ENCODE results near the gene FTO. TPM values are rescaled to one million over a fixed set of nuclear protein-coding genes. Genes with fewer than 3 reads are reported as not detected.
A peak's percentile ranks its signal among the peaks of the same experiment; 100 is the strongest.

FTO gene
- total RNA-seq, 1 experiment from 2014 or later: 78.3 TPM

DNA sequence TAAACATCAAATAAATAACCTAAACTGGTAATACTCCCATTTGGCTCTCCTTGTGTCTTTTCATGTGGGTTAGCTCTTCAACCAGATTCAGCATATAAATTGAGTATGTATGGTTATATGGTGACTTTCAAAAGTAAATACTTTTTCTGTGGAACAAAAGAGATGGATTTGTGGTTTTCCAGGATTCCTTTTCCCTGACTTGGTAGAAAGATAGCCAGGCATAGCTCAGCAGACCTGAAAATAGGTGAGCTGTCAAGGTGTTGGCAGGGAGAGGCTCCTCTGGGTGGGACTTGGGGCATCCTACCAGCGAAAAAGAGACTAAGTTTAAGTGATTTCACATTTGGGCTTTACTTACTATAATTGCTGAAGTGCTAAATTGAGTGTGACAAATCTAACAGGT lies 80.3 kb downstream of the FTO start:
- H3K27me3 ChIP-seq (replicated peaks; ENCODE audit: control insufficient read depth, insufficient read depth, low read length): no peaks in the 10 kb centered on the region
- H3K36me3 ChIP-seq (ENCODE audit: control insufficient read depth, insufficient read depth, low read length): no peaks in the 10 kb centered on the region
- no peak overlapping the region for H3K4me3 ChIP-seq (ENCODE audit: low read depth, low read length)
- no TSS peak for BruUV-seq (replicated peaks)
- Mint-ChIP-seq H3K27ac (ENCODE audit: unreplicated experiment) (no peak overlapping the region), H3K4me1 (ENCODE audit: low read depth, unreplicated experiment) (peaks cover 48% of the 10 kb centered on the region), H3K4me3 (ENCODE audit: unreplicated experiment) (no peak overlapping the region), H3K36me3 (ENCODE audit: insufficient read depth, unreplicated experiment) (peaks cover 4% of the 10 kb centered on the region), H3K9me3 (ENCODE audit: unreplicated experiment) (no peaks in the 10 kb centered on the region), H3K27me3 (ENCODE audit: insufficient read depth, unreplicated experiment) (no peaks in the 10 kb centered on the region)
- no peak for DNase-seq
- CTCF ChIA-PET: interaction anchor here (0.8 kb wide), 1 partner anchor 11 kb away, joined by 3 read pairs; no protein-coding TSS in a partner anchor
- TF ChIP-seq CTCF (IDR thresholded peaks at IDR 0.05; ENCODE audit: insufficient read depth in 1 of 2, low read depth in 1 of 2, low read length in 1 of 2, severe bottlenecking in 1 of 2, unreplicated experiment in 1 of 2): no peak
- no peaks in the 10 kb centered on the region for H3K9me3 ChIP-seq
- intact Hi-C loops (cut with micrococcal nuclease; ENCODE audit: unreplicated experiment): no loop called here
- POLR2A ChIA-PET: no interaction called here
- H3K4me1 ChIP-seq: peaks cover 25% of the 10 kb centered on the region

DNA sequence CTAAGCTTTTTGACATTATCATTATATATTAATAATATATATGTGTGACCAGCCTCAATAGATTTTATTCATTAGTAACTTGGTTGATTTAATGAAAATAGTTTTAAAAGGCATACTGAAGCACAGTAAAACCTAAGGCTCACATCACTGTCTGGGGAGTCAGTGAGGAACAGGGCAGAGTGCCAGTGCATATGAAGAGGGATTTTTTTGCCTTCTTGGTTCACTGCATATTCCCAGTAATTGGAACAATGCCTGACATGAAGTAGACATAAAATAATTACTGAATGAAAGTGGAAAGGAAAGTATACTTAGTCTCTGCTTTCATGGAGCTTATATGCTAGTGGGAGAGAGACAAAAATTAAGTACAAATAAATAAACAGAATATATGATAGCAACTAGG lies 81.1 kb downstream of the FTO start:
- Mint-ChIP-seq H3K36me3 (ENCODE audit: insufficient read depth, unreplicated experiment) (peaks cover 4% of the 10 kb centered on the region), H3K27ac (ENCODE audit: unreplicated experiment) (peak overlapping the region; percentile 19), H3K9me3 (ENCODE audit: unreplicated experiment) (no peaks in the 10 kb centered on the region), H3K27me3 (ENCODE audit: insufficient read depth, unreplicated experiment) (no peaks in the 10 kb centered on the region), H3K4me1 (ENCODE audit: low read depth, unreplicated experiment) (peaks cover 42% of the 10 kb centered on the region), H3K4me3 (ENCODE audit: unreplicated experiment) (no peak overlapping the region)
- Histone ChIP-seq H3K9me3 (no peaks in the 10 kb centered on the region), H3K27me3 (replicated peaks; ENCODE audit: control insufficient read depth, insufficient read depth, low read length) (no peaks in the 10 kb centered on the region), H3K4me1 (peaks cover 22% of the 10 kb centered on the region), H3K4me3 (ENCODE audit: low read depth, low read length) (no peak overlapping the region), H3K36me3 (ENCODE audit: control insufficient read depth, insufficient read depth, low read length) (no peaks in the 10 kb centered on the region)
- no peak for TF ChIP-seq CTCF (IDR thresholded peaks at IDR 0.05; ENCODE audit: insufficient read depth in 1 of 2, low read depth in 1 of 2, low read length in 1 of 2, severe bottlenecking in 1 of 2, unreplicated experiment in 1 of 2)
- intact Hi-C loops (cut with micrococcal nuclease; ENCODE audit: unreplicated experiment): no loop called here
- CTCF ChIA-PET: interaction anchor here (0.8 kb wide), 1 partner anchor 12 kb away, joined by 3 read pairs; no protein-coding TSS in a partner anchor
- no peak for DNase-seq
- POLR2A ChIA-PET: no interaction called here
- no TSS peak for BruUV-seq (replicated peaks)

- Mint-ChIP-seq H3K36me3 (ENCODE audit: insufficient read depth, unreplicated experiment) (peaks cover 4% of the 10 kb centered on the region), H3K4me3 (ENCODE audit: unreplicated experiment) (no peak overlapping the region), H3K27ac (ENCODE audit: unreplicated experiment) (no peak overlapping the region), H3K4me1 (ENCODE audit: low read depth, unreplicated experiment) (peaks cover 44% of the 10 kb centered on the region), H3K9me3 (ENCODE audit: unreplicated experiment) (no peaks in the 10 kb centered on the region), H3K27me3 (ENCODE audit: insufficient read depth, unreplicated experiment) (no peaks in the 10 kb centered on the region)
- Histone ChIP-seq H3K4me3 (ENCODE audit: low read depth, low read length) (no peak overlapping the region), H3K27me3 (replicated peaks; ENCODE audit: control insufficient read depth, insufficient read depth, low read length) (no peaks in the 10 kb centered on the region), H3K36me3 (ENCODE audit: control insufficient read depth, insufficient read depth, low read length) (no peaks in the 10 kb centered on the region), H3K4me1 (peaks cover 13% of the 10 kb centered on the region), H3K9me3 (no peaks in the 10 kb centered on the region)
- no peak for TF ChIP-seq CTCF (IDR thresholded peaks at IDR 0.05; ENCODE audit: insufficient read depth in 1 of 2, low read depth in 1 of 2, low read length in 1 of 2, severe bottlenecking in 1 of 2, unreplicated experiment in 1 of 2)
- CTCF ChIA-PET: no interaction called here
- POLR2A ChIA-PET: no interaction called here
- DNase-seq: no peak
- intact Hi-C loops (cut with micrococcal nuclease; ENCODE audit: unreplicated experiment): no loop called here
- BruUV-seq (replicated peaks): no TSS peak
Observed at GRCh38 chr16:53785916-53786315, 82.0 kb downstream of the FTO start.
